Endothelial cell of umbilical vein (primary cell): ENCODE data around the gene TIMM21.

ENCODE experiments used
- CTCF ChIP-seq, 2 donors: IDR thresholded peaks; 1 replicate in 1 of 2; 2 replicates in 1 of 2; pipeline ENCODE4 v1.5.1; 2011; ENCODE audit warnings: low read length in 2 of 2, mild to moderate bottlenecking in 2 of 2, moderate library complexity in 2 of 2, control low read depth in 1 of 2, inconsistent platforms in 1 of 2, low read depth in 1 of 2; ENCODE audit not compliant: insufficient read depth in 1 of 2; ENCODE audit errors: extremely low read depth in 1 of 2
- EZH2 ChIP-seq: IDR thresholded peaks from 2 replicates; pipeline ENCODE4 v1.6.1; 2012; ENCODE audit warnings: borderline replicate concordance, low read depth, mild to moderate bottlenecking, moderate library complexity, low read length, inconsistent platforms; ENCODE audit not compliant: severe bottlenecking
- MYC ChIP-seq: IDR thresholded peaks from one replicate; pipeline ENCODE4 v1.6.1; 2011; ENCODE audit warnings: mild to moderate bottlenecking, low read depth, low read length
- POLR2A ChIP-seq: IDR thresholded peaks from 2 replicates; pipeline ENCODE4 v1.6.1; 2012; ENCODE audit warnings: low read depth, mild to moderate bottlenecking, control low read depth, low read length
- POLR2AphosphoS5 ChIP-seq: IDR thresholded peaks from 2 replicates; pipeline ENCODE4 v1.6.1; 2012; ENCODE audit warnings: low read depth, mild to moderate bottlenecking, control low read depth, low read length, moderate library complexity; ENCODE audit not compliant: insufficient read depth

DNA sequence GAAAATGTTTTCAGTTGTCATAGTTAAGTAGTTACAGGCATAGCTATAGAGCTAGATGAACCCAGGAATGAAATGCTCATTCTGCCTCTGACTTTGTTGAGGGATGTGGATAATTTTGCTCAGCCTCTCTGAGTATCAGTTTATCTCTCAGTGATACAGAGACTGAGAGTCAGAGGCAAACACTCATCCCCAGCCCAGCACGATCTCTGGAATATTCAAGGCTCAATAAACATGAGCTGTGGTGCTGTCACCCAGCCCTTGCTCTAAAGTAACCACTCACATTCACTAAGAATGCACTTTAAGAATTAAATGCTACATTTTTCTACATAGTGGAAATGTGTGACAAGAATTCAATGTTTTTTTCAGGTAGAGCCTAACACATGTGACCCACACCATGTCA is 30.6 kb downstream of the TIMM21 start:
- TF ChIP-seq POLR2A (no peak), CTCF (IDR thresholded peaks at IDR 0.05; ENCODE audit: extremely low read depth in 1 of 2, insufficient read depth in 1 of 2, low read depth in 1 of 2, low read length in 2 of 2) (no peak), EZH2 (no peak), POLR2AphosphoS5 (no peak), MYC (no peak)
